MCF 10A (cell line): ENCODE measurements around the gene NDUFA5. TPM values are rescaled to one million over a fixed set of nuclear protein-coding genes. Genes with fewer than 3 reads are reported as not detected.
A peak's percentile ranks its signal among the peaks of the same experiment; 100 is the strongest.

Experiments used
- BruUV-seq: library from RNA; stranded (reverse); fragments of 400-500 nt; replicated peaks from 2 replicates; lab custom pipeline; 2021; lab: Mats Ljungman, UMichigan
- CTCF ChIA-PET: fragments of 300-600 bp; sonication (Branson Sonifier 250); formaldehyde crosslinking; extraction: SDS; loops from one replicate; lab custom pipeline; 2021; ENCODE audit warnings: antibody characterized with exemption, inconsistent platforms; lab: Yijun Ruan, JAX
- POLR2A ChIA-PET: fragments of 300-600, 350-650 bp; sonication (Branson Sonifier 250); formaldehyde crosslinking; extraction: SDS; loops from one replicate; lab custom pipeline; 2020; ENCODE audit warnings: antibody characterized with exemption, inconsistent platforms; lab: Yijun Ruan, JAX
- DNase-seq: peaks from one replicate; pipeline ENCODE4 v3.0.0-alpha.2; 2018; ENCODE audit not compliant: unreplicated experiment
- H3K27ac Mint-ChIP-seq: one replicate; pipeline ENCODE4 v1.8.0; 2022; ENCODE audit warnings: mild to moderate bottlenecking, low read depth, mixed read lengths; ENCODE audit not compliant: unreplicated experiment
- H3K27me3 Mint-ChIP-seq: one replicate; pipeline ENCODE4 v1.8.0; 2022; ENCODE audit warnings: mixed read lengths; ENCODE audit not compliant: insufficient read depth, unreplicated experiment
- H3K36me3 Mint-ChIP-seq: one replicate; pipeline ENCODE4 v1.8.0; 2022; ENCODE audit warnings: mild to moderate bottlenecking, moderate library complexity, mixed read lengths; ENCODE audit not compliant: insufficient read depth, unreplicated experiment
- H3K4me1 Mint-ChIP-seq: one replicate; pipeline ENCODE4 v1.8.0; 2022; ENCODE audit warnings: mixed read lengths; ENCODE audit not compliant: insufficient read depth, unreplicated experiment
- H3K4me3 Mint-ChIP-seq: one replicate; pipeline ENCODE4 v1.8.0; 2022; ENCODE audit warnings: mild to moderate bottlenecking, moderate library complexity, mixed read lengths; ENCODE audit not compliant: unreplicated experiment
- H3K9me3 Mint-ChIP-seq: one replicate; pipeline ENCODE4 v1.8.0; 2022; ENCODE audit warnings: mixed read lengths; ENCODE audit not compliant: unreplicated experiment
- CTCF ChIP-seq: fragments of 200-600 bp; IDR thresholded peaks from one replicate; pipeline ENCODE4 v1.8.0; 2022; ENCODE audit warnings: antibody characterized with exemption, mild to moderate bottlenecking; ENCODE audit not compliant: unreplicated experiment
- intact Hi-C: fragments of 100-400 bp; cut with micrococcal nuclease; formaldehyde crosslinking; loops from 2 replicates; pipeline ENCODE4 v1.14.1; 2022
- total RNA-seq: library from RNA; stranded (reverse); gene quantifications from 2 replicates; pipeline ENCODE4 v1.2.3, GENCODE V29; 2022

Gene NDUFA5
- total RNA-seq, 1 experiment from 2014 or later = 71.9 TPM

- CTCF ChIA-PET = interaction anchor here (1.8 kb wide), 1 partner anchor 10 kb away, joined by 10 read pairs; no protein-coding TSS in a partner anchor
- no peaks in the 10 kb centered on the region for H3K27me3 Mint-ChIP-seq
- H3K4me3 Mint-ChIP-seq = no peak overlapping the region
Measured at GRCh38 chr7:123571187-123571586, 13.6 kb upstream of the NDUFA5 start.

GRCh38 chr7:123570390-123571182, 13.0 kb upstream of the NDUFA5 start:
- ChIA-PET POLR2A (interaction anchor here (0.8 to 3.8 kb wide), 3 partner anchors 13 to 96 kb away, joined by 3 to 30 read pairs (median 3); partner anchors contain the start of gene NDUFA5), CTCF (interaction anchor here (0.6 to 1.8 kb wide), 4 partner anchors 11 to 799 kb away, joined by 3 to 10 read pairs (median 4); no protein-coding TSS in a partner anchor)
- TF ChIP-seq CTCF = no peak
- no peak overlapping the region for H3K4me3 Mint-ChIP-seq
- H3K27me3 Mint-ChIP-seq = no peaks in the 10 kb centered on the region
- intact Hi-C loops = no loop called here
- no peak overlapping the region for H3K27ac Mint-ChIP-seq
- H3K9me3 Mint-ChIP-seq = no peaks in the 10 kb centered on the region
- no TSS peak for BruUV-seq
- H3K4me1 Mint-ChIP-seq = no peaks in the 10 kb centered on the region
- no peaks in the 10 kb centered on the region for H3K36me3 Mint-ChIP-seq
- peak; percentile 51 for DNase-seq

More at GRCh38 chr7:123571187-123571586, 13.6 kb upstream of the NDUFA5 start:
- Mint-ChIP-seq H3K4me1 (no peaks in the 10 kb centered on the region), H3K36me3 (no peaks in the 10 kb centered on the region), H3K27ac (no peak overlapping the region), H3K9me3 (no peaks in the 10 kb centered on the region)
- POLR2A ChIA-PET = interaction anchor here (0.8 to 3.8 kb wide), 2 partner anchors 14 to 95 kb away, joined by 3 to 30 read pairs; partner anchors contain the start of gene NDUFA5
- DNase-seq = no peak
- TF ChIP-seq CTCF = no peak
- intact Hi-C loops = no loop called here
- no TSS peak for BruUV-seq

- no TSS peak for BruUV-seq
- no peak for TF ChIP-seq CTCF
- Mint-ChIP-seq H3K4me1 (no peaks in the 10 kb centered on the region), H3K27ac (no peak overlapping the region), H3K27me3 (no peaks in the 10 kb centered on the region), H3K36me3 (no peaks in the 10 kb centered on the region), H3K4me3 (no peak overlapping the region), H3K9me3 (no peaks in the 10 kb centered on the region)
- no peak for DNase-seq
- ChIA-PET CTCF (interaction anchor here (0.6 to 1.8 kb wide), 5 partner anchors 12 to 1216 kb away, joined by 4 to 10 read pairs (median 5); no protein-coding TSS in a partner anchor), POLR2A (interaction anchor here (0.5 to 3.8 kb wide), 6 partner anchors 12 to 314 kb away, joined by 3 to 30 read pairs (median 4); partner anchors contain the start of gene NDUFA5)
- intact Hi-C loops = no loop called here
Measured at GRCh38 chr7:123569352-123570010, 11.9 kb upstream of the NDUFA5 start.

- no peak overlapping the region for H3K4me3 Mint-ChIP-seq
- no peak for DNase-seq
- no TSS peak for BruUV-seq
- POLR2A ChIA-PET = no interaction called here
- no peaks in the 10 kb centered on the region for H3K9me3 Mint-ChIP-seq
- H3K27ac Mint-ChIP-seq = no peak overlapping the region
- H3K36me3 Mint-ChIP-seq = peaks cover 5% of the 10 kb centered on the region
- intact Hi-C loops = no loop called here
- no peak for TF ChIP-seq CTCF
- no peaks in the 10 kb centered on the region for H3K27me3 Mint-ChIP-seq
- H3K4me1 Mint-ChIP-seq = no peaks in the 10 kb centered on the region
- CTCF ChIA-PET = interaction anchor here (0.6 to 0.7 kb wide), 2 partner anchors 17 to 1102 kb away, joined by 3 read pairs; no protein-coding TSS in a partner anchor
Measured at GRCh38 chr7:123562121-123562520, 4.5 kb upstream of the NDUFA5 start.
